ENCODE measurements around the gene PRIMPOL.
A peak's percentile ranks its signal among the peaks of the same experiment; 100 is the strongest.

The PRIMPOL gene

DNA sequence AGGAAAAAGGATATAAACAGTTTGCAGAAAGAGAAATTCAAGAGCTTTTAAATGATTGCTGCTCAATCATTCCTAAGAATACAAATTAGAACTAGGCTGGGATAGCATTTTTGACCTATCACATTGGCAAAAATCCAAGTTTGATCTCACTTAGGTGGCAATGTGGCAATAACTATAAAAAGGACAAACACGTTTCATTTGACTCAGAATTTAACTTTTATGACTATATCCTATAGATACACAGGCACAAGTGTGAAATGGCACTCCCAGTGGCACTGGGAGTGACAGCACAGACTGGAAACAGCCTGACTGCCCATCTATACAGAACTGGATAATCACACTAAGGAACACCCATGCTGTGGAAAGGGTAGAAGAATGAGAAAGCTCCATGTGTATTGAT, 73.3 kb downstream of the PRIMPOL start:
- H3K4me1 ChIP-seq (ENCODE audit: insufficient read depth, poor library complexity, severe bottlenecking): no peaks in the 10 kb centered on the region
- DNase-seq (ENCODE audit: low spot score) (no peak), ATAC-seq (ENCODE audit: low read depth) (no peak)
- TF ChIP-seq, protein P1, sequence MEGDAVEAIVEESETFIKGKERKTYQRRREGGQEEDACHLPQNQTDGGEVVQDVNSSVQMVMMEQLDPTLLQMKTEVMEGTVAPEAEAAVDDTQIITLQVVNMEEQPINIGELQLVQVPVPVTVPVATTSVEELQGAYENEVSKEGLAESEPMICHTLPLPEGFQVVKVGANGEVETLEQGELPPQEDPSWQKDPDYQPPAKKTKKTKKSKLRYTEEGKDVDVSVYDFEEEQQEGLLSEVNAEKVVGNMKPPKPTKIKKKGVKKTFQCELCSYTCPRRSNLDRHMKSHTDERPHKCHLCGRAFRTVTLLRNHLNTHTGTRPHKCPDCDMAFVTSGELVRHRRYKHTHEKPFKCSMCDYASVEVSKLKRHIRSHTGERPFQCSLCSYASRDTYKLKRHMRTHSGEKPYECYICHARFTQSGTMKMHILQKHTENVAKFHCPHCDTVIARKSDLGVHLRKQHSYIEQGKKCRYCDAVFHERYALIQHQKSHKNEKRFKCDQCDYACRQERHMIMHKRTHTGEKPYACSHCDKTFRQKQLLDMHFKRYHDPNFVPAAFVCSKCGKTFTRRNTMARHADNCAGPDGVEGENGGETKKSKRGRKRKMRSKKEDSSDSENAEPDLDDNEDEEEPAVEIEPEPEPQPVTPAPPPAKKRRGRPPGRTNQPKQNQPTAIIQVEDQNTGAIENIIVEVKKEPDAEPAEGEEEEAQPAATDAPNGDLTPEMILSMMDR (IDR thresholded peaks at IDR 0.05; ENCODE audit: poor library complexity, severe bottlenecking): no peak
- no peaks in the 10 kb centered on the region for H3K27me3 ChIP-seq (ENCODE audit: insufficient read depth, poor library complexity, severe bottlenecking)
- no peak overlapping the region for H3K4me3 ChIP-seq (ENCODE audit: severe bottlenecking)
- H3K9me3 ChIP-seq (ENCODE audit: severe bottlenecking): no peaks in the 10 kb centered on the region
- H3K36me3 ChIP-seq (ENCODE audit: low read depth): peaks cover 83% of the 10 kb centered on the region
- no peak overlapping the region for H3K27ac ChIP-seq (ENCODE audit: poor library complexity, severe bottlenecking)

DNA sequence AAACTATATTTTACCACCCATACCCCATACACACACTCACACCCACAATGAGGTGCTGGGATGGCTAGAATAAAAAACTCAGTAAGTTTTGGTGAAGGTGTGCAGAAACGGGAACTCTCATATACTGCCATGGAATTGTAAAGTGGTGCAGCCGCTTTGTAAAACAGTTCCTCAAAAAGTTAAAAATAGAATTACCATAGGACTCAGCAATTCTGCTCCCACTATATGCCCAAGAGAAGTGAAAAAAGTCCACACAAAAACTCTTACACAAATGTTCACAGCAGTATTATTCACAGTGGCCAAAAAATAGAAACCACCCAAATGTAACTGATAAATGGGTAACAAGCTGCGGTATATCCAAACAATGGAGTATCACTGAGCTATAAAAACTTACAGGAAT, 77.9 kb downstream of the PRIMPOL start:
- Histone ChIP-seq H3K27me3 (ENCODE audit: insufficient read depth, poor library complexity, severe bottlenecking) (no peaks in the 10 kb centered on the region), H3K4me3 (ENCODE audit: severe bottlenecking) (no peak overlapping the region), H3K9me3 (ENCODE audit: severe bottlenecking) (no peaks in the 10 kb centered on the region), H3K4me1 (ENCODE audit: insufficient read depth, poor library complexity, severe bottlenecking) (peaks cover 17% of the 10 kb centered on the region), H3K36me3 (ENCODE audit: low read depth) (peaks cover 75% of the 10 kb centered on the region), H3K27ac (ENCODE audit: poor library complexity, severe bottlenecking) (no peak overlapping the region)
- TF ChIP-seq, protein P1 (IDR thresholded peaks at IDR 0.05; ENCODE audit: poor library complexity, severe bottlenecking): no peak
- no peak for DNase-seq (ENCODE audit: low spot score)
- no peak for ATAC-seq (ENCODE audit: low read depth)

DNA sequence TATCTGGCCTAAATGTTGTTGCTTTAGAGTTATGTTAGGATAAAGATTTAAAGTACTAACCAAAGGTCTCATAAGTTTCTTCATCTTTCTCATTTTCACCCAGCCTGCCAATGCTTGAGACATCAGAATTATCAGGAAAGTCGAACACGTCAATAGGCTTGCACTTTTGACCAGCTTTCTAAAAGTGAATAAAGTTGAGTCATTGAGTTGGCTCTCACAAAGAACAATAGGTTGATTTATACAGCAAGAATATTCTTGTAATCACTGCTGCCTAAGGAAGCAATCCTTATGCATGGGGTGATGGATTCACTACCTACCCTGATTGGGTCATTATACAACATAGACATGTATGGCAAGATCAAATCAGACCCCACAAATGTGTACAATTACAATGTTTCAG, 79.3 kb downstream of the PRIMPOL start:
- TF ChIP-seq, protein P1 (IDR thresholded peaks at IDR 0.05; ENCODE audit: poor library complexity, severe bottlenecking): no peak
- Histone ChIP-seq H3K4me1 (ENCODE audit: insufficient read depth, poor library complexity, severe bottlenecking) (peaks cover 20% of the 10 kb centered on the region), H3K27me3 (ENCODE audit: insufficient read depth, poor library complexity, severe bottlenecking) (no peaks in the 10 kb centered on the region), H3K9me3 (ENCODE audit: severe bottlenecking) (no peaks in the 10 kb centered on the region), H3K36me3 (ENCODE audit: low read depth) (peaks cover 63% of the 10 kb centered on the region), H3K27ac (ENCODE audit: poor library complexity, severe bottlenecking) (peak overlapping the region; percentile 46), H3K4me3 (ENCODE audit: severe bottlenecking) (no peak overlapping the region)
- DNase-seq (ENCODE audit: low spot score): no peak
- ATAC-seq (ENCODE audit: low read depth): peak; percentile 59

DNA sequence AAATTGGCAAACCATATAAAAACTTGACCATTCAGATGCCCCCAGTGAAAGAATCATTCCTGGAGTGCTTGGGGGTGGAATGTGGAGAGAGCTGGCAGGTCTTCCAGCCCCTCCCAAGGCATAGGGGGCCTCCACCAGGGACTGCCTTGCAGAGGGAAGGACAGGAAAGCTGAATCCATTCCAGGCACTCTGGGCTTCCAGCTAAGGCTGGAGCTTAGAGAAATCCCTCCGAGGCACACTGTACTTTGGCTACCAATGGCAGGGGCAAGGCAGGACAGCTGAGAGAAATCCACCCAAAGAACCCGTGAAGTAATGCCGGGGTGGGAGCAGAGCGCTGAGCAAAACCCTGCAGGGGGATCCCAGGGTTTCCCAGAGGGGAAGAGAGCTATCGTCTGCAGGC, 80.4 kb downstream of the PRIMPOL start:
- peak overlapping the region; percentile 46 for H3K27ac ChIP-seq (ENCODE audit: poor library complexity, severe bottlenecking)
- TF ChIP-seq, protein P1 (IDR thresholded peaks at IDR 0.05; ENCODE audit: poor library complexity, severe bottlenecking): no peak
- ATAC-seq (ENCODE audit: low read depth) (no peak), DNase-seq (ENCODE audit: low spot score) (no peak)
- no peaks in the 10 kb centered on the region for H3K27me3 ChIP-seq (ENCODE audit: insufficient read depth, poor library complexity, severe bottlenecking)
- H3K4me3 ChIP-seq (ENCODE audit: severe bottlenecking): no peak overlapping the region
- H3K36me3 ChIP-seq (ENCODE audit: low read depth): peaks cover 53% of the 10 kb centered on the region
- peaks cover 26% of the 10 kb centered on the region for H3K4me1 ChIP-seq (ENCODE audit: insufficient read depth, poor library complexity, severe bottlenecking)
- no peaks in the 10 kb centered on the region for H3K9me3 ChIP-seq (ENCODE audit: severe bottlenecking)

DNA sequence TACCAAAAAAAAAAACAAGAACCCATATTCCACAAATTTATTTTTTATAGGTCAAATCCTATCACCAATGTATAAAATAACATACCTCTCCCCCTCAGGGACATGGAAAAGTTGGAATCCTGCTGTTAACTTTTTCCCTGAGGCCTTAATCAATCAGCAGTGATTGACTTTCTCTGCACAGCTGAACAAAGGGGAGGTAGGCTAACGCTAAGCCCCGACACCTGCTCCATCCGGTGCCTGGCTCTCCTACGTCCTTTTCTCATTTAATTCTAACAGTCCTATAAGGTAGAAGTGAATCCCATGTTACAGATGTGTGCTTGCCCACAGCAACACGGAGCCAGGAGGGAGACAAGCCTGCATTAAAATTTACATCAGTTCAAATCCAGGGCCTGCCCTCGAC, 81.5 kb downstream of the PRIMPOL start:
- DNase-seq (ENCODE audit: low spot score) (no peak), ATAC-seq (ENCODE audit: low read depth) (no peak)
- peaks cover 44% of the 10 kb centered on the region for H3K36me3 ChIP-seq (ENCODE audit: low read depth)
- H3K4me1 ChIP-seq (ENCODE audit: insufficient read depth, poor library complexity, severe bottlenecking): peaks cover 26% of the 10 kb centered on the region
- no peak overlapping the region for H3K4me3 ChIP-seq (ENCODE audit: severe bottlenecking)
- H3K9me3 ChIP-seq (ENCODE audit: severe bottlenecking): no peaks in the 10 kb centered on the region
- H3K27ac ChIP-seq (ENCODE audit: poor library complexity, severe bottlenecking): no peak overlapping the region
- H3K27me3 ChIP-seq (ENCODE audit: insufficient read depth, poor library complexity, severe bottlenecking): no peaks in the 10 kb centered on the region
- TF ChIP-seq, protein P1 (IDR thresholded peaks at IDR 0.05; ENCODE audit: poor library complexity, severe bottlenecking): no peak

All from RWPE2 (cell line).